GM23338 (cell line): ENCODE results near the gene FCRL4.

Source experiments
- CTCF ChIP-seq, 2 experiments: fragments of 200-600 bp in 1 of 2; sonication (generic) in 1 of 2; conservative IDR thresholded peaks; 2 replicates each; pipeline versions ENCODE4 v1.5.1 to v1.6.1; 2016 to 2017; ENCODE audit warnings: antibody characterized with exemption in 2 of 2, low read depth in 2 of 2, mild to moderate bottlenecking in 2 of 2, moderate library complexity in 1 of 2
- POLR2AphosphoS5 ChIP-seq: IDR thresholded peaks from 2 replicates; pipeline ENCODE4 v1.6.1; 2016; ENCODE audit warnings: antibody characterized with exemption, low read depth
- REST ChIP-seq: IDR thresholded peaks from one replicate; pipeline ENCODE4 v1.6.1; 2018; ENCODE audit warnings: antibody characterized with exemption; ENCODE audit not compliant: unreplicated experiment

- no peak for TF ChIP-seq CTCF (conservative IDR thresholded peaks at IDR 0.05; ENCODE audit: low read depth in 2 of 2)
- no peak for TF ChIP-seq POLR2AphosphoS5
- TF ChIP-seq REST = no peak
These were observed 30.9 kb upstream of the FCRL4 start for GRCh38 chr1:157628773-157629172.
